NCI-H82 (cell line): ENCODE measurements around the gene LMNTD1.
"Not testable (repeated sequence)": the region's sequence is repeated elsewhere in the genome, so short reads cannot be mapped to it uniquely, and the experiment has no call there.

Experiments used
- DNase-seq: peaks from one replicate; lab custom pipeline; 2025; lab: John Stamatoyannopoulos, UW

The LMNTD1 gene

DNA sequence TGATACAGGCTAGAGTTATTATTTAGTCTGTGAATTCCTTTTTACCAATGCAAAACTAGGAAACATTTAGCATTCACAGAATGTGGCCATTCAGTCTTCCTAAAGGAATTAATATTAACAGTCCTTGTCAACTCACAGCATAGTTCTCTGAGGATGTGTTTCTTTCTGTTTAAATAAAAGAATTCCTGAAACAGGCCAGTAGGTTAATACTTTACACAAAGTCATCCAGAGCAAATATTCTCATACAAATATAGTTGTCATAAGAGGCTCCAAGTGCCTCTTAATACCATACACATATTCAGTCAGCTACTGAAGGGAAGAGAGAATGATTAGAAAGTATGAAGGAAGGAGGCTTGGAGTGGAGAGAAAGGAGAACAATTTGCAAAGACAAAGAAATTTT is 120.1 kb downstream of the LMNTD1 start:
- no peak for DNase-seq

DNA sequence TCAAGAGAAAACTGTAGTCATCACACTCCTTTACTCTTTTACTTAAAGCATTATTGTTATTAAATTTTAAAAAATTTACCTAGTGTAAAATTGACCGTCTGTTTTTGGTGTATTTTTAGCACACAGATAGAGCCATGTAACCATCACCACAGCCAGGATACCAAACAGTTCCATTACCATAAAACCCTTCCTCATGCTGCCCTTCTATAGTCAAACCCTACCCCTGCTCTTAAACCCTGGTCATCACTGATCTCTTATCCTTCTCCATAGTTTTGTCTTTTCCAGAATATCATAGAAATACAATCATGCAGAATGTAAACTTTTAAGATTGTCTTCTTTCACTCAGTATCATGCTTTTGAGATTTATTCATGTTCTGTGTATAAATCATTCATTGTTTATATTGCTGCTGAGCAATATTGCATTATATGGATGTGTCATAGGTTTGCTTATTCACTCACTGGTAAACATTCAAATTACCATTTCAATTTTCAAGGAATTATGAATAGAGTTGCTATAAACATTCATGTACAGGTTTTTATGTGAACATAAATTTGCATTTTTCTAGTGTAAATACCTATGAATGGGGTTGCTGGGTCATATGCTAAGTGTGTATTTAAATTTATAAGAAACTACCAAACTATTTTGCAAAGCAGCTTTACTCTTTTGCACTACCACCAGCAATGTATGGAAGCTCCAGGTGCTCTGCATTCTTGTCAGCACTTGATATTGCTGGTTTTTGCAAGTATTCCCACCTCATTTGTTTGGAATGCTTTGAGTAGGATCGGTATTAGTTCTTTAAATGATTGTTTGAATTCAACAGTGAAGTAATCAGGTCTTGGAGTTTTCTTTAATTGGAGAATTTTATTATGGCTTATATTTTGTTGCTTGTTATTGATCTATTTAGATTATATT is 125.5 kb downstream of the LMNTD1 start:
- no peak for DNase-seq

DNA sequence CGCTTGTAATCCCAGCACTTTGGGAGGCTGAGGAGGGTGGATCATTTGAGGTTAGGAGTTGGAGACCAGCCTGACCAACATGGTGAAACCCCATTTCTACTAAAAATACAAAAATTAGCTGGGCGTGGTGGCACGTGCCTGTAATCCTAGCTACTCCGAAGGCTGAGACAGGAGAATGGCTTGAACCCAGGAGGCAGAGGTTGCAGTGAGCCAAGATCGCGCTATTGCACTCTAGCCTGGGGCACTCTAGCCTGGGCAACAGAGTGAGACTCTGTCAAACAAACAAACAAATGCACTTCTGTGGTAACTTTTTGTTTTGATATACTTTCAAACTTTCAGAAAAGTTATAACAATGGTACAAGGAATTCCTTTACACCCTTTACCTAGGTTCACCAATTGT is 126.3 kb downstream of the LMNTD1 start:
- DNase-seq = not testable (repeated sequence)
